Measurements from ENCODE around the gene DOK5. TPM values are rescaled to one million over a fixed set of nuclear protein-coding genes. Genes with fewer than 3 reads are reported as not detected.

The DOK5 gene
- total and polyA plus RNA-seq, 4 donors: 0.37 to 3.1 (median 0.46) TPM

GRCh38 chr20:54526801-54527200 is 51.4 kb downstream of the DOK5 start:
- Histone ChIP-seq H3K36me3 (ENCODE audit: control insufficient read depth in 4 of 4, insufficient read depth in 4 of 4, low read length in 4 of 4) (no peaks in the 10 kb centered on the region), H3K4me1 (ENCODE audit: control insufficient read depth in 5 of 5, insufficient read depth in 5 of 5, low read length in 5 of 5) (peaks cover 0 to 18% (median 2%) of the 10 kb centered on the region in 5 donors), H3K9me3 (ENCODE audit: control insufficient read depth in 4 of 4, insufficient read depth in 3 of 4, low read length in 3 of 4) (peaks cover 0 to 4% (median 2%) of the 10 kb centered on the region in 4 donors), H3K4me3 (no peak overlapping the region), H3K27me3 (ENCODE audit: control insufficient read depth in 3 of 3, insufficient read depth in 3 of 3, low read length in 2 of 3) (no peaks in the 10 kb centered on the region), H3K9ac (ENCODE audit: insufficient read depth in 1 of 2, low read length in 2 of 2) (no peak overlapping the region), H3K27ac (ENCODE audit: low read depth in 1 of 2, low read length in 1 of 2) (no peak overlapping the region)
- ATAC-seq (ENCODE audit: insufficient read depth, low FRiP score): no peak
- DNase-seq: no peak
- WGBS, 2 donors: 30 to 34% methylated on average over 1 of the region's 1 CpG
- no peak for TF ChIP-seq CTCF (IDR thresholded peaks at IDR 0.05; ENCODE audit: control extremely low read depth, extremely low read depth)

- Histone ChIP-seq H3K27ac (ENCODE audit: low read depth in 1 of 2, low read length in 1 of 2) (no peak overlapping the region), H3K9ac (ENCODE audit: insufficient read depth in 1 of 2, low read length in 2 of 2) (no peak overlapping the region), H3K4me1 (ENCODE audit: control insufficient read depth in 5 of 5, insufficient read depth in 5 of 5, low read length in 5 of 5) (no peaks in the 10 kb centered on the region), H3K27me3 (ENCODE audit: control insufficient read depth in 3 of 3, insufficient read depth in 3 of 3, low read length in 2 of 3) (no peaks in the 10 kb centered on the region), H3K4me3 (no peak overlapping the region), H3K36me3 (ENCODE audit: control insufficient read depth in 4 of 4, insufficient read depth in 4 of 4, low read length in 4 of 4) (no peaks in the 10 kb centered on the region), H3K9me3 (ENCODE audit: control insufficient read depth in 4 of 4, insufficient read depth in 3 of 4, low read length in 3 of 4) (peaks cover 0 to 4% (median 2%) of the 10 kb centered on the region in 4 donors)
- no peak for TF ChIP-seq CTCF (IDR thresholded peaks at IDR 0.05; ENCODE audit: control extremely low read depth, extremely low read depth)
- DNase-seq (no peak), ATAC-seq (ENCODE audit: insufficient read depth, low FRiP score) (no peak)
- 87 to 89% methylated on average over 3 of the region's 3 CpGs for WGBS, 2 donors
Observed at GRCh38 chr20:54532573-54532972, 57.2 kb downstream of the DOK5 start.

DNA sequence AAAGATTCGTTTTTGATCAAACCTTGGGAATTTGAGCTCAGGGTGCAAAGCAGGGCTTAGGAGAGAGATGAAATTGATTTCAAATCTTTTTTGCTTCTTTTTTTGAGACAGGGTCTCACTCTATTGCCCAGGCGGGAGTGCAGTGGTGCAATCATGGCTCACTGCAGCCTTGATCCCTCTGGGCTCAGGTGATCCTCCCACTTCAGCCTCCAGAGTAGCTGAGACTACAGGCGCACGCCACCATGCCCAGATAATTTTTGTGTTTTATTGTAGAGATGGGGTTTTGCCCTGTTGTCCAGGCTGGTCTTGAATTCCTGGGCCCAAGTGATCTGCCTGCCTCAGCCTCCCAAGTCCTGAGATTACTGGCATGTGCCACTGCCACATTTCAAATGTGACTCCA is 58.7 kb downstream of the DOK5 start:
- H3K27me3 ChIP-seq (ENCODE audit: control insufficient read depth in 3 of 3, insufficient read depth in 3 of 3, low read length in 2 of 3): no peaks in the 10 kb centered on the region
- no peak overlapping the region for H3K27ac ChIP-seq (ENCODE audit: low read depth in 1 of 2, low read length in 1 of 2)
- WGBS, 2 donors: 91 to 96% methylated on average over 4 of the region's 4 CpGs
- no peak for ATAC-seq (ENCODE audit: insufficient read depth, low FRiP score)
- no peaks in the 10 kb centered on the region for H3K4me1 ChIP-seq (ENCODE audit: control insufficient read depth in 5 of 5, insufficient read depth in 5 of 5, low read length in 5 of 5)
- H3K9ac ChIP-seq (ENCODE audit: insufficient read depth in 1 of 2, low read length in 2 of 2): no peak overlapping the region
- peaks cover 0 to 5% (median 4%) of the 10 kb centered on the region in 4 donors for H3K9me3 ChIP-seq (ENCODE audit: control insufficient read depth in 4 of 4, insufficient read depth in 3 of 4, low read length in 3 of 4)
- no peak for TF ChIP-seq CTCF (IDR thresholded peaks at IDR 0.05; ENCODE audit: control extremely low read depth, extremely low read depth)
- H3K4me3 ChIP-seq: no peak overlapping the region
- no peak for DNase-seq
- no peaks in the 10 kb centered on the region for H3K36me3 ChIP-seq (ENCODE audit: control insufficient read depth in 4 of 4, insufficient read depth in 4 of 4, low read length in 4 of 4)

GRCh38 chr20:54535033-54535432 is 59.6 kb downstream of the DOK5 start:
- H3K4me1 ChIP-seq (ENCODE audit: control insufficient read depth in 5 of 5, insufficient read depth in 5 of 5, low read length in 5 of 5): no peaks in the 10 kb centered on the region
- H3K4me3 ChIP-seq: no peak overlapping the region
- no peaks in the 10 kb centered on the region for H3K36me3 ChIP-seq (ENCODE audit: control insufficient read depth in 4 of 4, insufficient read depth in 4 of 4, low read length in 4 of 4)
- 38 to 55% methylated on average over 2 of the region's 2 CpGs for WGBS, 2 donors
- H3K9ac ChIP-seq (ENCODE audit: insufficient read depth in 1 of 2, low read length in 2 of 2): no peak overlapping the region
- no peak for DNase-seq
- peaks cover 0 to 5% (median 4%) of the 10 kb centered on the region in 4 donors for H3K9me3 ChIP-seq (ENCODE audit: control insufficient read depth in 4 of 4, insufficient read depth in 3 of 4, low read length in 3 of 4)
- H3K27ac ChIP-seq (ENCODE audit: low read depth in 1 of 2, low read length in 1 of 2): no peak overlapping the region
- ATAC-seq (ENCODE audit: insufficient read depth, low FRiP score): no peak
- no peaks in the 10 kb centered on the region for H3K27me3 ChIP-seq (ENCODE audit: control insufficient read depth in 3 of 3, insufficient read depth in 3 of 3, low read length in 2 of 3)
- no peak for TF ChIP-seq CTCF (IDR thresholded peaks at IDR 0.05; ENCODE audit: control extremely low read depth, extremely low read depth)
